Measurements from ENCODE around the gene WWTR1. TPM values are rescaled to one million over a fixed set of nuclear protein-coding genes. Genes with fewer than 3 reads are reported as not detected.

Gene WWTR1
- total and polyA plus RNA-seq, 2 of the 8 experiments (the other 6 are each of a cell fraction or from before 2014, with no cell fraction given): 15.7 to 18.6 TPM

DNA sequence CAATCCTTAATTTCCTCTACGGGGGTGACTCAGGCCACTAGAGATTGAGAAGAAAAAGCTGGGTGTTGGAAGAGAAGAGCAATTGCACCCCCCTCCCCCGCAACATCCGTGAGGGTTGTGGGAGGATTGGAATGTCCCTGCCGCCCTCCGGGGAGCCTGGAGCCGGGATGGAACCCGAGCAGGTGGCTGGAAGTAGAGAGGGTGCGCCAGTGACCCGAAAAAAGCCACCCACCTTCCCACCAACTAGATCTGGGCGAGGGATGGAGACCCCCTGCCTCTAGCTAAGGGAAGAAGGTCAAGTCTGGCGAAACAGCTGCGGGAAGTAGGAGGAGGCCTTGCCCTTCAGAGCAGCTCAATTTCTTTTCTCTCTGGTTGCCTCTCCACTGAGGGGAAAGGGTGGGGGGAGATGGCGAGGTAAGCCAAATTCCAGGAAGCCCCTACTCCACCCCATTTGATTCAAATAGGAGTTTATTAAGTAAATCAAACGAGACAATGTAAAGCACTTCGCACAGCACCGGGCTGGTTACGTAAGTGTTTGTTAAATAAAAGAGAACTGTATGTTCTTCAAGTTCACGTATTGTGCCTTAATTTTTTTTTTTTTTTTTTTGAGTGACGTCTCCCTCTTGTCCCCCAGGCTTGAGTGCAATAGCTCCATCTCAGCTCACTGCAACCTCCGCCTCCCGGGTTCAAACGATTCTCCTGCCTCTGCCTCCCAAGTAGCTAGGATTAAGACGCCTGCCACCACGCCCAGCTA lies 1.1 kb upstream of the WWTR1 start:
- H3K79me2 ChIP-seq (ENCODE audit: control insufficient read depth in 1 of 2, insufficient read depth in 2 of 2, low read length in 2 of 2): peaks cover 0 to 19% of the 10 kb centered on the region in 2 experiments; a peak in 3 of 4 replicates
- H4K5ac ChIP-seq (ENCODE audit: insufficient read length, low read depth, low read length): peak overlapping the region; percentile 82
- H3K56ac ChIP-seq (replicated peaks; ENCODE audit: insufficient read length, low read depth, low read length): peak overlapping the region; percentile 88
- peak overlapping the region; percentile 98 for H3K18ac ChIP-seq (ENCODE audit: extremely low read depth, low read length)
- peak overlapping the region; percentile 96 for H2BK5ac ChIP-seq (ENCODE audit: low read depth, low read length)
- H4K8ac ChIP-seq (ENCODE audit: extremely low read depth, insufficient read depth, low read length): peak overlapping the region; percentile 98; the same call in 1 of the 2 replicates
- H3K9me3 ChIP-seq (ENCODE audit: insufficient read depth in 2 of 2, low read depth in 1 of 2, low read length in 1 of 2): no peaks in the 10 kb centered on the region
- H3K4ac ChIP-seq (replicated peaks; ENCODE audit: insufficient read length, low read depth, low read length): peak overlapping the region; percentile 27
- peak overlapping the region; percentile 53 to 83 (median 73) for H3K4me3 ChIP-seq (ENCODE audit: extremely low read depth in 1 of 4, insufficient read depth in 2 of 4, low read depth in 3 of 4, low read length in 4 of 4)
- H3K4me1 ChIP-seq (replicated peaks in 1 of 4; ENCODE audit: control insufficient read depth in 3 of 4, insufficient read depth in 4 of 4, low read length in 3 of 4): peaks cover 0 to 9% (median 2%) of the 10 kb centered on the region in 4 experiments
- FAIRE-seq: no peak
- H3K27ac ChIP-seq (ENCODE audit: low read depth, low read length): peak overlapping the region; percentile 98
- ChIA-PET POLR2A (ENCODE audit: partially characterized antibody) (interaction anchor here (0.8 to 5.8 kb wide), 34 partner anchors 8 to 312 kb away, joined by 3 to 53 read pairs (median 5); partner anchors contain the start of genes COMMD2, PFN2 and RNF13), CTCF (ENCODE audit: partially characterized antibody) (interaction anchor here (0.9 to 5.3 kb wide), 9 partner anchors 13 to 146 kb away, joined by 3 to 35 read pairs (median 5); no protein-coding TSS in a partner anchor)
- H3K27me3 ChIP-seq (replicated peaks in 1 of 4; ENCODE audit: control insufficient read depth in 3 of 4, extremely low read depth in 1 of 4, insufficient read depth in 3 of 4, low read length in 3 of 4): peaks cover 0 to 12% (median 8%) of the 10 kb centered on the region in 4 experiments; a peak in 4 of 7 replicates
- H2BK12ac ChIP-seq (ENCODE audit: low read depth, low read length): peak overlapping the region; percentile 96; the same call in 1 of the 2 replicates
- peak overlapping the region; percentile 61 for H2BK120ac ChIP-seq (replicated peaks; ENCODE audit: low read depth, low read length)
- H3K23me2 ChIP-seq (ENCODE audit: low read depth, low read length): peaks cover 26% of the 10 kb centered on the region
- 0 out of 2 replicates have a peak overlapping the region, but pooled peaks have one; percentile 8 for H2BK15ac ChIP-seq (ENCODE audit: low read length)
- peak in 1 of 2 experiments; percentile 79 for DNase-seq (ENCODE audit: low read depth in 1 of 2, low spot score in 2 of 2)
- peaks cover 5% of the 10 kb centered on the region for H3K79me1 ChIP-seq (ENCODE audit: low read depth, low read length)
- peak overlapping the region; percentile 23; the same call in 1 of the 2 replicates for H2BK20ac ChIP-seq (ENCODE audit: low read length)
- H3K4me2 ChIP-seq (ENCODE audit: insufficient read depth in 1 of 2, low read depth in 2 of 2, low read length in 2 of 2): peak overlapping the region; percentile 95 to 99
- WGBS, 2 experiments (ENCODE audit: extremely low coverage in 1 of 2, insufficient coverage in 1 of 2, insufficient read length in 1 of 2, insufficient replicate concordance in 2 of 2, low coverage in 1 of 2, low lambda C conversion rate in 2 of 2, missing lambda C conversion rate in 1 of 2): 31% methylated on average over 24 of the region's 24 CpGs; no CpG with 5 or more reads in 1 of the 2 experiments
- H2AFZ ChIP-seq (ENCODE audit: low read length): no peak overlapping the region
- no peak overlapping the region for H3K23ac ChIP-seq (ENCODE audit: insufficient read length)
- H3K36me3 ChIP-seq (ENCODE audit: control insufficient read depth in 2 of 4, insufficient read depth in 4 of 4, low read length in 3 of 4): 0 out of 8 replicates have a peak, but pooled peaks cover 0 to 3% (median 0%) of the 10 kb centered on the region in 4 experiments
- peak overlapping the region; percentile 94 for H4K91ac ChIP-seq (replicated peaks; ENCODE audit: insufficient read length, low read length)
- H3K9ac ChIP-seq (replicated peaks in 1 of 4; ENCODE audit: extremely low read depth in 1 of 4, low read depth in 3 of 4, low read length in 3 of 4): peak overlapping the region in 3 of 4 experiments; percentile 87 to 95 (median 93); a peak in 6 of 7 replicates
- peaks cover 0 to 4% of the 10 kb centered on the region in 2 experiments for H4K20me1 ChIP-seq (replicated peaks in 1 of 2; ENCODE audit: control insufficient read depth in 1 of 2, insufficient read depth in 2 of 2, low read length in 2 of 2)
- no peak overlapping the region for H3K14ac ChIP-seq (ENCODE audit: insufficient read length)
- peak overlapping the region; percentile 89; the same call in 1 of the 2 replicates for H2AK5ac ChIP-seq (ENCODE audit: low read depth, low read length)
- peak; percentile 45; the same call in 1 of the 2 replicates for TF ChIP-seq TEAD4 (IDR thresholded peaks at IDR 0.05; ENCODE audit: low read depth, low read length)
- TF ChIP-seq GABPA (IDR thresholded peaks at IDR 0.05; ENCODE audit: borderline replicate concordance, insufficient read depth, low read length): no peak
- 0 out of 2 replicates have a peak, but pooled peaks have one; percentile 2 for TF ChIP-seq JUND (IDR thresholded peaks at IDR 0.05; ENCODE audit: low read length)
